ENCODE data around the gene BNIP2. TPM values are rescaled to one million over a fixed set of nuclear protein-coding genes. Genes with fewer than 3 reads are reported as not detected.
A peak's percentile ranks its signal among the peaks of the same experiment; 100 is the strongest.
"Not testable (repeated sequence)": the region's sequence is repeated elsewhere in the genome, so short reads cannot be mapped to it uniquely, and the experiment has no call there.

The BNIP2 gene
- total RNA-seq, 6 experiments from 2014 or later = 60.8 to 68.0 (median 63.5) TPM

DNA sequence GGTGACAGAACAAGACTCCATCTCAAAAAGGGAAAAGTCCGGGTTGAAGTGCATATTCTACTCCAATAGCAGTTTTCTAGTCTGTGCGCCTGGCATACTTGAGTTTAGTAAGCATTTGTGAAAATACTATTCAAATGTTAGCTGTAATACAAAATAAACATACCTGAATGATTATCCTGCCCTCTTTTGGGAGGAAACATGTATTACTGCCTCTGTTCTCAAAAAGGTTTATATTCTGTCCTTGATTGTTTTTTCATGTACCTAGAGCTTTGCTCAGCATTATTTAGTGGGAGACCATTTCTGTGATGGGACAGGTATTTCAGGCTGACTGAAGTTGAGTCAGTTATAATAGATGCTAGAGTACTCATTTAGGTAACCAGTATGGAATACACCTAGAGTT is 51.6 kb downstream of the BNIP2 start:
- H3K9me3 Mint-ChIP-seq; H3K27ac Mint-ChIP-seq; H3K27me3 Mint-ChIP-seq (ENCODE audit: insufficient read depth); H3K4me3 Mint-ChIP-seq; DNase-seq; H3K4me1 Mint-ChIP-seq (ENCODE audit: low read depth): not testable (repeated sequence)
- H3K36me3 Mint-ChIP-seq (ENCODE audit: low read depth) = peaks cover 16% of the 10 kb centered on the region
- TF ChIP-seq, protein P1, sequence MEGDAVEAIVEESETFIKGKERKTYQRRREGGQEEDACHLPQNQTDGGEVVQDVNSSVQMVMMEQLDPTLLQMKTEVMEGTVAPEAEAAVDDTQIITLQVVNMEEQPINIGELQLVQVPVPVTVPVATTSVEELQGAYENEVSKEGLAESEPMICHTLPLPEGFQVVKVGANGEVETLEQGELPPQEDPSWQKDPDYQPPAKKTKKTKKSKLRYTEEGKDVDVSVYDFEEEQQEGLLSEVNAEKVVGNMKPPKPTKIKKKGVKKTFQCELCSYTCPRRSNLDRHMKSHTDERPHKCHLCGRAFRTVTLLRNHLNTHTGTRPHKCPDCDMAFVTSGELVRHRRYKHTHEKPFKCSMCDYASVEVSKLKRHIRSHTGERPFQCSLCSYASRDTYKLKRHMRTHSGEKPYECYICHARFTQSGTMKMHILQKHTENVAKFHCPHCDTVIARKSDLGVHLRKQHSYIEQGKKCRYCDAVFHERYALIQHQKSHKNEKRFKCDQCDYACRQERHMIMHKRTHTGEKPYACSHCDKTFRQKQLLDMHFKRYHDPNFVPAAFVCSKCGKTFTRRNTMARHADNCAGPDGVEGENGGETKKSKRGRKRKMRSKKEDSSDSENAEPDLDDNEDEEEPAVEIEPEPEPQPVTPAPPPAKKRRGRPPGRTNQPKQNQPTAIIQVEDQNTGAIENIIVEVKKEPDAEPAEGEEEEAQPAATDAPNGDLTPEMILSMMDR (IDR thresholded peaks at IDR 0.05) = peak; percentile 28

DNA sequence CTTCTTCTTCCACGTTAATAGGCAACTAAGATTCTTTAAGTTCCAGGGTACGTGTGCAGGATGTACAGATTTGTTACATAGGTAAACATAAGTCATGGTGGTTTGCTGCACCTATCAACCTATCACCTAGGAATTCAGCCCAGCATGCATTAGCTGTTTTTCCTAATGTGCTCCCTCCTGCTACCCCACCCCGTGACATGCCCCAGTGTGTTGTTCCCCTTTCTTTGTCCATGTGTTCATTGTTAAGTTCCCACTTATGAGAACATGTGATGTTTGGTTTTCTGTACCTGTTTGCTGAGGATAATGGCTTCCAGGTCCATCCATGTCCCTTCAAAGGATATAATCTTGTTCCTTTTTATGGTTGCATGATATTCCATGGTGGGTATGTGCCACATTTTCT is 52.9 kb downstream of the BNIP2 start:
- DNase-seq = no peak
- no peak overlapping the region for H3K27ac Mint-ChIP-seq
- H3K27me3 Mint-ChIP-seq (ENCODE audit: insufficient read depth) = peaks cover 1% of the 10 kb centered on the region; the same call in 1 of the 2 replicates
- H3K4me3 Mint-ChIP-seq = no peak overlapping the region
- TF ChIP-seq, protein P1 (IDR thresholded peaks at IDR 0.05) = no peak
- H3K9me3 Mint-ChIP-seq = no peaks in the 10 kb centered on the region
- no peaks in the 10 kb centered on the region for H3K4me1 Mint-ChIP-seq (ENCODE audit: low read depth)
- peaks cover 16% of the 10 kb centered on the region for H3K36me3 Mint-ChIP-seq (ENCODE audit: low read depth)

DNA sequence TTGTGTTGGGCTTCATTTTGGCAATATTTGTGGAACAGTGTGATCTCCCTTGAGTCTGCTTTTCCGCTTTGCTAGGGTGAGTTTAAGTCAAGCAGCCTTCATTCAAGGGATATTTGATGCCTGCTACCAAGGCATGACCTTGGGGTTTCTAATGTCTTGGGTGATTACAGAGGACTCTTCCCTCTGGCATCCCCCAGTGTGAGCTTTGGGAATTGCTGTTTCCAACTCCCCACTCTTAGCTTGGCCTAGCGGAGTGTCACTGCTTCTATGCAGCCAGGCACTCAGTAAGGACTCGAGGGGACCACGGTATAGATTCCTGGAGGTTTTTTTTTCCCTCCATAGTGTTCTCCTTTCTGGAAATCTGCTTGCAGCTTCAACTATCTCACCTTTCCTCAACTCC is 56.4 kb downstream of the BNIP2 start:
- no peak overlapping the region for H3K4me3 Mint-ChIP-seq
- TF ChIP-seq, protein P1 (IDR thresholded peaks at IDR 0.05) = peak; percentile 68
- peaks cover 3% of the 10 kb centered on the region; the same call in 1 of the 2 replicates for H3K27me3 Mint-ChIP-seq (ENCODE audit: insufficient read depth)
- H3K9me3 Mint-ChIP-seq = no peaks in the 10 kb centered on the region
- peak; percentile 12 for DNase-seq
- H3K36me3 Mint-ChIP-seq (ENCODE audit: low read depth) = peaks cover 4% of the 10 kb centered on the region
- no peaks in the 10 kb centered on the region for H3K4me1 Mint-ChIP-seq (ENCODE audit: low read depth)
- no peak overlapping the region for H3K27ac Mint-ChIP-seq

DNA sequence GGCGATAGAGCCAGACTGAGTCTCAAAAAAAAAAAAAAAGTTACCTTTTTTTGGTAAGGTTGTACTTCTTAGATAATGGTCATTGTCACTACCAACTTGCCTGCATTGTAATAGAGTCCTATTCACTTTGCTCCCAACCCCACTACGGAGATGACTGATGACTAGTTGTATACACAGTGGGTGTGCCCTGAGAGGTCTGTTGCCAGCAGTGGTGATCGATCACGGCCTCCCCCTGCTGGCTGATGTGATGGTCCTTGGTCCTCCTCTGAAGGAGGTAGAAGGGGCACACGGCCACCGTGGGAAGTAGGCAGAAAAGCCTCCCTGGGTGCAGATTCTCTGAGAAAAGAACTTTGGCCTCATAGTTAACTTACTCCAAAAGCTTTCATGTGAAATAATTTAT is 66.8 kb downstream of the BNIP2 start:
- TF ChIP-seq, protein P1 (IDR thresholded peaks at IDR 0.05) = peak; percentile 74
- no peaks in the 10 kb centered on the region for H3K36me3 Mint-ChIP-seq (ENCODE audit: low read depth)
- peaks cover 13% of the 10 kb centered on the region for H3K27me3 Mint-ChIP-seq (ENCODE audit: insufficient read depth)
- no peak overlapping the region for H3K4me3 Mint-ChIP-seq
- H3K27ac Mint-ChIP-seq = no peak overlapping the region
- H3K9me3 Mint-ChIP-seq = no peaks in the 10 kb centered on the region
- peak; percentile 24 for DNase-seq
- no peaks in the 10 kb centered on the region for H3K4me1 Mint-ChIP-seq (ENCODE audit: low read depth)

DNA sequence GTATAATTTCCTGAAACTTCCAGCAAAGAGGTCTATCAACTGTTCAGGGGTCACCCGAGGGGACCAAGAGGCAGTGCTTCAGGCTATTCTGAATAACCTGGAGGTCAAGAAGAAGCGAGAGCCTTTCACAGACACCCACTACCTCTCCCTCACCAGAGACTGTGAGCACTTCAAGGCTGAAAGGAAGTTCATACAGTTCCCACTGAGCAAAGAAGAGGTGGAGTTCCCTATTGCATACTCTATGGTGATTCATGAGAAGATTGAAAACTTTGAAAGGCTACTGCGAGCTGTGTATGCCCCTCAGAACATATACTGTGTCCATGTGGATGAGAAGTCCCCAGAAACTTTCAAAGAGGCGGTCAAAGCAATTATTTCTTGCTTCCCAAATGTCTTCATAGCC is 70.7 kb downstream of the BNIP2 start:
- H3K36me3 Mint-ChIP-seq (ENCODE audit: low read depth) = no peaks in the 10 kb centered on the region
- 0 out of 2 replicates have a peak, but pooled peaks cover 8% of the 10 kb centered on the region for H3K4me1 Mint-ChIP-seq (ENCODE audit: low read depth)
- TF ChIP-seq, protein P1 (IDR thresholded peaks at IDR 0.05) = no peak
- no peak for DNase-seq
- H3K9me3 Mint-ChIP-seq = no peaks in the 10 kb centered on the region
- peaks cover 18% of the 10 kb centered on the region for H3K27me3 Mint-ChIP-seq (ENCODE audit: insufficient read depth)
- no peak overlapping the region for H3K4me3 Mint-ChIP-seq
- H3K27ac Mint-ChIP-seq = no peak overlapping the region

DNA sequence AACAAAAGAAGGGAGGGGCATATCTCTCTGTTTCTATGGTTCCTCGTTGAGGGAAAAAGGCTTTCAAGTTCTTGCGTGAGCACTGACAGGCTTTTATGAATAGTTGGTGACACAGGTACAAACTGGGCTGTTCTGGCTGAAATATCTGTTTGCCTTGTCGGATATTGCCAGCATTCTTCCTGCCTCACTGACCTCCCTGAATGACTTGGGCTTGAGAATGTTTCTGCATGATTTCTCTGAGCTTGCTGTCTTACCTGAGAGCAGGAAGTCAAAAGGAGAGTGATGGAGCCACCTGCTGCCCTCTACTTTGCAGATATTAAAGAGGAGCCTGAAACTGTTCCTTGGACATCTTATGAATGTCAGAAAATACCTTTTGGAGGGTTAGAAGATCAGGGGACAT is 72.7 kb downstream of the BNIP2 start:
- TF ChIP-seq, protein P1 (IDR thresholded peaks at IDR 0.05) = no peak
- DNase-seq = no peak
- H3K4me1 Mint-ChIP-seq (ENCODE audit: low read depth) = peaks cover 13% of the 10 kb centered on the region
- H3K4me3 Mint-ChIP-seq = no peak overlapping the region
- H3K27ac Mint-ChIP-seq = no peak overlapping the region
- H3K27me3 Mint-ChIP-seq (ENCODE audit: insufficient read depth) = peaks cover 19% of the 10 kb centered on the region
- no peaks in the 10 kb centered on the region for H3K9me3 Mint-ChIP-seq
- H3K36me3 Mint-ChIP-seq (ENCODE audit: low read depth) = no peaks in the 10 kb centered on the region
